HFF-Myc (cell line): ENCODE data around the gene NMB.

Experiments
- DNase-seq: peaks from one replicate; pipeline ENCODE4 v3.0.0-alpha.2; 2011; ENCODE audit warnings: low read depth; ENCODE audit errors: extremely low read depth
- H3K4me3 ChIP-seq: replicated peaks from 2 replicates; pipeline ENCODE4 v1.5.1; 2011; ENCODE audit warnings: low read depth, mild to moderate bottlenecking, control low read depth, low read length
- TF ChIP-seq, protein P1 (sequence below): IDR thresholded peaks from 2 replicates; pipeline ENCODE4 v1.5.1; 2012; ENCODE audit warnings: mild to moderate bottlenecking, low read depth, low read length, control low read depth; ENCODE audit errors: missing control alignments

Gene NMB

DNA sequence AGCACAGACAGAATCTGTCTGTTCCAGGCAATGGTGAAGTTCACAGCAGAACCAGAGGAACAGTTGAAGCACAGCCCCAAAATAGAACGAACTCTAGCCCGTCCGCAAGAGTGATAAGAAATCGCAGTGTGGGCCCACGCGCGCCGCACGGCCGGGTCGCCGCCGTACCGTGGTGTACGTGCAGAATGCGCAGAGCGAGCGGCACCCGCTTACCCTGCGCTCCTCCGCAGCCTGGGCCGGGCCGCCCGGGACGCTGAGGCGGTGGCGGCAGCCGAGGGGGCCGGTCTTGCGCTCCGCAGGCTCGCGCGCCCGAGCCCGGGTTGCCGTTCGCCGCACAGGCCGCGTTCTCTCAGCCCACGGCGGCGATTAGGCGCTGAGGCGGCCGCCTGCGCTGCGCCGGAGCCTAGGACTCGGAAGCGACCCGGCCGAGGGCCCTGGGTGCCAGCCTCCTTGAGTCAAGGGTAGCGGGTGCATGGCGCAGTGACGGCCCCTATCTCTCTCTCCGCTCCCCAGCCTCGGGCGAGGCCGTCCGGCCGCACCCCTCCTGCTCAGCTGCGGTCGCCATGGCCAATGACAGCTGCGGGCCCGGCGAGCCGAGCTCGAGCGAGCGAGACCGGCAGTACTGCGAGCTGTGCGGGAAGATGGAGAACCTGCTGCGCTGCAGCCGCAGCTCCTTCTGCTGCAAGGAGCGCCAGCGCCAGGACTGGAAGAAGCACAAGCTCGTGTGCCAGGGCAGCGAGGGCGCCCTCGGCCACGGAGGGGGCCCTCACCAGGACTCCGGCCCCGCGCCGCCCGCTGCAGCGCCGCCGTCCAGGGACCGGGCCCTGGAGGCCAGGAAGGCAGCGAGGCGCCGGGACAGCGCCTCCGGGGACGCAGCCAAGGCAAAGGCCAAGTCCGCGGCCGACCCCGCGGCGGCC, 24.4 kb downstream of the NMB start:
- no peak for DNase-seq
- TF ChIP-seq, protein P1, sequence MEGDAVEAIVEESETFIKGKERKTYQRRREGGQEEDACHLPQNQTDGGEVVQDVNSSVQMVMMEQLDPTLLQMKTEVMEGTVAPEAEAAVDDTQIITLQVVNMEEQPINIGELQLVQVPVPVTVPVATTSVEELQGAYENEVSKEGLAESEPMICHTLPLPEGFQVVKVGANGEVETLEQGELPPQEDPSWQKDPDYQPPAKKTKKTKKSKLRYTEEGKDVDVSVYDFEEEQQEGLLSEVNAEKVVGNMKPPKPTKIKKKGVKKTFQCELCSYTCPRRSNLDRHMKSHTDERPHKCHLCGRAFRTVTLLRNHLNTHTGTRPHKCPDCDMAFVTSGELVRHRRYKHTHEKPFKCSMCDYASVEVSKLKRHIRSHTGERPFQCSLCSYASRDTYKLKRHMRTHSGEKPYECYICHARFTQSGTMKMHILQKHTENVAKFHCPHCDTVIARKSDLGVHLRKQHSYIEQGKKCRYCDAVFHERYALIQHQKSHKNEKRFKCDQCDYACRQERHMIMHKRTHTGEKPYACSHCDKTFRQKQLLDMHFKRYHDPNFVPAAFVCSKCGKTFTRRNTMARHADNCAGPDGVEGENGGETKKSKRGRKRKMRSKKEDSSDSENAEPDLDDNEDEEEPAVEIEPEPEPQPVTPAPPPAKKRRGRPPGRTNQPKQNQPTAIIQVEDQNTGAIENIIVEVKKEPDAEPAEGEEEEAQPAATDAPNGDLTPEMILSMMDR = no peak
- H3K4me3 ChIP-seq = peak overlapping the region; percentile 50

GRCh38 chr15:84631706-84632272, 26.2 kb downstream of the NMB start:
- H3K4me3 ChIP-seq = peak overlapping the region; percentile 50
- TF ChIP-seq, protein P1 = no peak
- DNase-seq = no peak

DNA sequence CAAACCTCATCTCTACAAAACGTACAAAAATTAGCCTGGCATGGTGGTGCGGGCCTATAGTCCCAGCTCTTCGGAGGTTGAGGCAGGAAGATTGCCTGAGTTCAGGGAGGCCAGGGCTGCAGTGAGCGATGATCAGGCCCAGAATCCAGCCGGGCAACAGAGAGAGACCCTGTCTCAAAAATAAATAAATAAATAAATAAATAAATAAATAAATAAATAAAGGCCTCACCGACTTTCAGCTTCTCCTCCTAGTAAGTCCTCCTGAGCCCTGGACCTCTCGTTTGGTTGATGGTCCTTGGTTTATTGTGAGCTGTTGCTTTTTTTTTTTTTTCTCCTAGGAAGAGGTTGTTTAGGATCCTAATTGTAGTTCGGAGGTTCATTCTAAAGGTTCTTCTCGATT, 29.0 kb downstream of the NMB start:
- TF ChIP-seq, protein P1 = no peak
- H3K4me3 ChIP-seq = no peak overlapping the region
- DNase-seq = no peak

DNA sequence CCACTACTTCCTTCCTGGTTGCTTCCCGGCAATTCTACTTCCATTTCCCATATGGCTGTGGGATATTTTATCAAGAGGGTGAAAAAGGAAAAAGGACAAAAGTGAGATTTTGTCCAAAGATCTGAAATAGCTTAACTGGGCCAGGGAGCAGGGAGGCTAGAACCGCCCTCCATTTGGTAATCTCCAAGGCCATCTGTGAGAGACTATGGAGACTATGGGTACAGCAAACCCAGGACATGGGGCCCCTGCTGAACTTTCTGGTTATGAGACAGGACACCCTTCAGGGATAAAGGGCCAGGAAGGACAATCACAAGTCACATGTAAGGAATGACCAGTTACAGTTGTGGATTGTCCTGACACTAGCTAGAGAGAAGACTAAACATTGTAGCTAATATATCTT, 32.9 kb downstream of the NMB start:
- TF ChIP-seq, protein P1 = no peak
- H3K4me3 ChIP-seq = no peak overlapping the region
- no peak for DNase-seq

GRCh38 chr15:84624359-84624758, 33.6 kb downstream of the NMB start:
- TF ChIP-seq, protein P1 = no peak
- no peak for DNase-seq
- H3K4me3 ChIP-seq = no peak overlapping the region

GRCh38 chr15:84621358-84621979, 36.5 kb downstream of the NMB start:
- TF ChIP-seq, protein P1 = no peak
- no peak for DNase-seq
- H3K4me3 ChIP-seq = no peak overlapping the region
